TTC549 (cell line): ENCODE measurements around the gene VGLL4.

ENCODE experiments used
- FAIRE-seq: peaks from 2 replicates; lab custom pipeline; 2012; peaks lifted over from hg19 to GRCh38; lab: Jason Lieb, UNC

VGLL4 gene

GRCh38 chr3:11653298-11654055 lies 9.8 kb upstream of the VGLL4 start:
- no peak for FAIRE-seq

- peak; percentile 98 for FAIRE-seq
Measured at GRCh38 chr3:11651900-11652299, 8.2 kb upstream of the VGLL4 start.

GRCh38 chr3:11651477-11651876 lies 7.8 kb upstream of the VGLL4 start:
- FAIRE-seq: no peak

DNA sequence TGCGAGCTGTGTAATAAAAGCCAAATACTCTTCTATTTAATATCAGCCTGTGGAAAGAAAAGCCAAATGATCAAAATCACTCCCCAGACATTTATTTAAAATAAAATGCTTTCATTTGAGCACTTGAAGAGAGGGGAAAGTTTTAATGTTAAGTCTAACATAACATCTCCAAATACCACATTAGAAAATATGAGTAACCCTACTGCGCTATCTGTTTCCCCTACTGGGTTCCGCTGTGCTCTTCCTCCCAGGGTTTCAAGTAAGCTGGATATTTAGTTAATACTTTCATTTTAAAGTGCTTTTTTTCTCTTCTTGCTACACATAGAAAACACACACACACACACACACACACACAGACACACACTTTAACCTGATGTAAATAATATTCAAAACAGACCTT lies 6.7 kb upstream of the VGLL4 start:
- no peak for FAIRE-seq

DNA sequence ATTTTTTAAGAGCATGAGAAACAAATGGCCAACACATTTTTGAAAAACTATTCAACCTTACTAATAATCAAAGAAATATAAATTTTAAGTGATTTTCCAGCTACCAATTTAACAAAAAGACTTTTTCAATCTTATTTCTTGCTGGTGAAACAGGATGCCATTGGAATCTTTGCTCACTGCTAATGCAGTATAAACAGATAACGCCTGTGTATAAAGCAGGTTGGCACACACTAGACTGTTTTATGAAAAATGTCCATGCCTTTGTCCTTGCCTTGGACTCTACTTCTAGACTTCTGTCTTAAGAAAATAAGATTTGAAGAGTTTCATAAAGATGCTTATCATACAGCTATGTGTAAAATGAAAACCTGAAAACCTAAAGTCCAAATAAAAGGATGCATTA lies 5.0 kb upstream of the VGLL4 start:
- no peak for FAIRE-seq

DNA sequence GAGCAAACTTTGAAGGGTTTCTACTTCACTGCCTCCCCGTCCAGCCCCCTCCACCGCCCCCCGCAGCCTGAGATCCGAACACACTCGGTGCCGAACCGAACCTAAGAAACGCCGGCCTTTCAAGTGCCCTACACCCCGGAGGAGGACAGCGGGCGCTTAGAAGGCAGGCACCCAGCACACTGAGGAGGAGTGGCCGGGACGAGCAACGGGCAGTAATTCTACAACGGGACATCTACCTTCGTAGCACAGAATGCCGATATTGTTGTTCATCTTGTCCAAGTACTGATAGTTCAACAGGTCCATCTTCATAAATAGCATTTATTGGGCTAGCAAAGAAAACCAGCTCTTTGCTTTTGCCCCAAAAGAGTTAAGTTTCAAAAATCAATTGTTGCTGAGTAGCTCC lies 513 bp downstream of the VGLL4 start:
- FAIRE-seq: no peak

DNA sequence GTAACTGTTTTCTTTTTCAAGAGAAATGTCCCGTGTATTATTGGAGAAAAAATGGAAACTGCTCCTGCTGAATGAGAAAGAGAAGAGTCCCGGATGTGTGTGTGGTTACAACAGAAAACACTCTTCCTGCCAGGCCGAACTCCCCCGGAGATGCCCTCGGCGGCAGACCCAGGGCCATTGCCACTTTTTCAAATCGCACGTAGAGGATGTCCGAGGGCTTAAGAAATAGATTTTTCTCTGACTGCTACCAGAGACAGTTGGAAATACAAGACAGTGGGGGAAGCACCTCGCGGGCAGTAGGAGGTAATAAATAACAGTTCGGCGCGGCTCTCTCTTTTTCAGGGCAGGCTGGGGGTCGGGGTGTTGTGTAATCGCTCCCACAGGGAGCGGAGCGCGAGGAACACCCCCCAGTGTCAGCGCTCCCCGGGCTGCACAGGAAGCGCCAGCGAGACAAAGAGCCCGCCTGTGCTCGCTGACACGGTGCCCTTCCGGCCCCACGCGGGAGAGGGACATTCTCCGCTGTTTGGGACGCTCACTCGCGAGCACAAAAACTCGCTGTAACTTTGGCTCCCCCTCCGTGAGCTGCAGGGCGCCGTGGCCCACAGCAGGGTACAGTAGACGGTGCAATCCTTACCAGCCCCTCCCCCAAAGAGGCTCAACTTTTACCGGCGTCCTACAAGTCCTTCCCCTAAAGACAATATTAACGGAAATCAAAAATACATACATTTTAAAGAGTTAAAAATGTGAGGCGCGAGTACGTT lies 1.1 kb downstream of the VGLL4 start:
- FAIRE-seq: no peak

DNA sequence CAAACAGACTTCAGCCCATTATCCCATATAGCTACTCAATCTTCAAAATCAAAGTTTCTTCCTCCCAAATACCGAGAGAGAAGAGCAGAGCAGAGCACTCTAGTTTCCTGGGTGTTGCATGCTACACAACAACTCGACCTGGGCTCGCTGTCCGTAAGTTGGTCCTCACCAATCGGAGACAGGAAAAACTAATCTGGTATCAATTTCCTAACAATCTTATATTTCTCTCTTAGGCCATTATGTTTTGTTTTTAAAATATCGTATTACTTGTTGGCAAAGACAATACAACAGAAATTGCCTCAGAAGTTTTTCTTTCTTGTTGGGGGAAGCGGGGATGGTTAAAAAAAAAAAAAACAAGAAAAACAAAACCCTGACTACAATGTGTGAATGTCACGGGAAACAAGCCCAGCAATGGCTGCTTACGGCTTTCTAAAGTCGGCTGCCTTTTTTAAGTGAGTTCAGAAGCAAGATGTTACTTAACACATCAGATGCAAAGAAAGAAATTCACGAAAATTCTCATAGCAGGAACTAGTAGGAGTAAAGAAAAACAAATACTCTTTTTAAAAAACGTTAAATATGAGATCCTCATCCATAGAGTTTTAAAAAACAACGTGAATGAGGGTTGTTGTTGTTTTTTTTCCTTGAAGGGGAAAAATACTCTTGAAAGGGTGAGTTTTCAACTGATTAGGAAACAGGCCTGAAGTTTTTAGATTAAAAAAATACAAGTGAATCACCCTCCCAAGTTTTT lies 1.9 kb downstream of the VGLL4 start:
- FAIRE-seq: no peak

- FAIRE-seq: no peak
Measured at GRCh38 chr3:11641316-11641682, 2.4 kb downstream of the VGLL4 start.

- no peak for FAIRE-seq
Measured at GRCh38 chr3:11640009-11640673, 3.6 kb downstream of the VGLL4 start.

- no peak for FAIRE-seq
Measured at GRCh38 chr3:11638495-11639358, 5.0 kb downstream of the VGLL4 start.

GRCh38 chr3:11637901-11638458 lies 5.7 kb downstream of the VGLL4 start:
- no peak for FAIRE-seq

DNA sequence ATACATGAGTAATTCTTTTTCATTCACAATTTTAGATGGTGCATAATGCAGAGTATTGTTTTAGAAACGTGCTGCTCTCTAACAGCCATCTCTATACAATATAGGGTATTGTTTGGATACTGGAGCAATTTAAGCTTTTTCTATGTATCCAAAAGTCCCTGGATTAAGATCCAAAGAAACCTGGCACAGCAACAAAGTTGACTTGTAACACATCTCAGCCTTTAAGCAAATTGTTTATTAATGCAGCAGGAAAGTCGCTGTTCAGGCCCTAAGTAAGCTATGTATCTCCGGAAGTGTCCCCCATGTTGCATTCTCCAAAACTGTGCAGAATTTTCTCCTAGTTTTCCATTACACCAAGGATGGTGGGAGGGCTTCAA lies 7.3 kb downstream of the VGLL4 start:
- FAIRE-seq: no peak

DNA sequence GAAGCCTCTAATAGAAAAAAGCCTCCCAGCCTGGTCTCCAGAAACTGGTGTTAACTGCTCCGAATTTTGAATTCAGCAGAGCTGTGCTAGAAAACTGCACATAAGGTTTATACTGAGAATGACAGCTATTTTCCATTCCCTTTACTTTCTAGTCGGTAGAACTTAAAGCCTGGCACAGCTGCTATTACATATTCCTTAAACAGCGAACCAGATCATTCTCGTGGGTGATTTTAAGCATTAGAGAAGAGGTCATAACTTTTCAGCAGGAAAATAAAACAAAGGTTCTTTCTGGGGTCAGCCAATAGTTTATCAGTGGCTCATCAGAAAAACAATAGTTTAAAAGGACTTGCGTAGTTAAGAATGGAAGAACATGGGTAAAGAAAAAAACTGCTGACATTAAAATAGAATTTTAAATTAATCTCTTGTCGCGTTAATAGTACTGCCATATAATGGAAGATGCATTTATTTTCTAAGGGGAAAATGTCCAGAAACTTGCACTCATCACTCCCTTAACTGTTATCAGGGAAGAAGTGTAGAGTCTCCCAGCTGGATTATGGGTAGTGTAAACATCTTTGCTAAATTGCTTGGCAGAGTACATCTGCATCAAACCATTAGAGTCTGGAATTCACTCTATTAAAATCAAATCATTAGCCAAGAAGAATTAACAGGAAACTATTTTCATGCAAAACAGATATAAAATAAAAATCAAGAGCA lies 7.9 kb downstream of the VGLL4 start:
- FAIRE-seq: no peak

GRCh38 chr3:11634974-11635612 lies 8.6 kb downstream of the VGLL4 start:
- FAIRE-seq: no peak

GRCh38 chr3:11634081-11634635 lies 9.6 kb downstream of the VGLL4 start:
- FAIRE-seq: no peak

DNA sequence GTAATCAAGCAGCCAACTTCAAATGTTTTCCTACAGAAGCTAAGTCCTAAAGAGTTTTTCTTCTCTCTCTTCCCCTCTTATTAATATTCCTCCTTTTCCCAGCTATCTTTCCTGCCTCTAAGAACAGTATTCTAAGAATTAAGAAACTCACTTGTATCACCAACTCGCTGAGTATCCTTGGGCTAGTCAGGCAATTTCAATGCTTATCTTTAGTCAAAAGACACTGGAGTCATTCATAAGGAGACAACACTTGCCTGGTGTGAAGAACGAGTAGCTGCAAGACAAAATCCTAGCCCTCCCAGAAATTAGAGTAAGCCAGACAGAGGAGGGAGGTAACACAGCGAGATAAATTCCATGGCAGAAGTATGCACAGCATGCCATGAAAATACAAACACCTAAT lies 10.7 kb downstream of the VGLL4 start:
- FAIRE-seq: no peak

DNA sequence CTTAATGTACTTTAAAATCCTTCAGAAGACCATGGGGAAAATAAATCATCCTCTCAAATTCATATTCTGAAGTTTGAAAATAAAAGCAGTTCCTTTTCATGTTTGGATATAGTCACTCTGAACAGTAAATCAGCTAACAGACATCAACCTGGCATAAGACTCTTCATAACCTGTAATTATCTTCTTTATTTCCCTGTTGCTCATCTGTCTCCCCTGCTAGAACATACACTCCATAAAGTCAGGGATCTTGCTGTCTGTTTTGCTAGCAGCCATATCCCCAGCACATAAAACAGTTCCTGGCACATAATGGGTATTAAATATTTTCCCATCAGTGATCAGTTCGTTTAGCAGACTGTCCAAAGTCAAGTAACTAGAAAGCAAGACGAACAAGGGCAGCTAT lies 11.2 kb downstream of the VGLL4 start:
- FAIRE-seq: no peak

GRCh38 chr3:11631820-11632219 lies 11.9 kb downstream of the VGLL4 start:
- no peak for FAIRE-seq

DNA sequence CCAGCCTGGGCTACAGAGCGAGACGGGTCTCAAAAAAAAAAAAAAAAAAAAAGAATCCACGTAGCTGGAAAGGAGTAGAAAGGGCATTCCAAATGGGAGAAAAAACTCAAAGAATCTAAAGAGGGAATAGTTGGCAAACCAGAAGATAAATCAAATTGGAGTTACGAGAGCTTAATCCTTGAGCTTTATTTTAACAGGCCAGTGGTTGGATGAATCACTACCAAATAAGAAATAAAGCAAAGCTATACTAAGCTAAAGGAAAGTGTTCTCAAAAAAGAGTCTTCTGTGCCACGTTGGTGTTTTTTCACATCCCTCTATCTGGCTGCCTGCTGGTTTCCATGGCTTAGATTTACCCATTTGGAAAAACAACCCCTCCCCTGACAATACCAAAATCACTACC lies 14.0 kb downstream of the VGLL4 start:
- no peak for FAIRE-seq
